HepG2 (cell line): ENCODE measurements around the gene DPP6.

Source experiments
- NCOA2 ChIP-seq: sonication (generic); formaldehyde crosslinking; IDR thresholded peaks from 2 replicates; pipeline ENCODE4 v1.8.0; 2022; ENCODE audit warnings: inconsistent platforms
- NONO ChIP-seq, 2 experiments: fragments of 450-650 bp in 1 of 2; sonication (generic) in 1 of 2; formaldehyde crosslinking in 1 of 2; IDR thresholded peaks in 1 of 2; conservative IDR thresholded peaks in 1 of 2; 2 replicates each; pipeline versions ENCODE4 v1.6.1 to v1.8.0; 2017 to 2022; ENCODE audit warnings: mild to moderate bottlenecking in 1 of 2, missing genetic modification reagents in 1 of 2, moderate library complexity in 1 of 2
- ZNF263 ChIP-seq: sonication (generic); formaldehyde crosslinking; IDR thresholded peaks from 2 replicates; pipeline ENCODE4 v1.4.0; 2020; ENCODE audit warnings: missing genetic modification reagents
- TF ChIP-seq, protein P1 (sequence below): sonication (generic); formaldehyde crosslinking; IDR thresholded peaks from 2 replicates; pipeline ENCODE4 v1.4.0; 2020; ENCODE audit warnings: missing genetic modification reagents, borderline replicate concordance
- TF ChIP-seq, protein P2 (sequence below): sonication (generic); formaldehyde crosslinking; IDR thresholded peaks from 2 replicates; pipeline ENCODE4 v1.5.0; 2020; ENCODE audit warnings: mild to moderate bottlenecking, missing genetic modification reagents, moderate library complexity
- TF ChIP-seq, protein P3 (sequence below): conservative IDR thresholded peaks from 2 replicates; pipeline ENCODE4 v1.6.1; 2018; ENCODE audit warnings: missing genetic modification reagents
- TF ChIP-seq, protein P4 (sequence below), 2 experiments: sonication (generic) in 1 of 2; formaldehyde crosslinking in 1 of 2; IDR thresholded peaks; 2 replicates each; pipeline versions ENCODE4 v1.5.1 to v1.6.1; 2011 to 2020; ENCODE audit warnings: borderline replicate concordance in 1 of 2, low read depth in 1 of 2, low read length in 1 of 2, mild to moderate bottlenecking in 1 of 2, missing genetic modification reagents in 1 of 2, moderate library complexity in 1 of 2

DNA sequence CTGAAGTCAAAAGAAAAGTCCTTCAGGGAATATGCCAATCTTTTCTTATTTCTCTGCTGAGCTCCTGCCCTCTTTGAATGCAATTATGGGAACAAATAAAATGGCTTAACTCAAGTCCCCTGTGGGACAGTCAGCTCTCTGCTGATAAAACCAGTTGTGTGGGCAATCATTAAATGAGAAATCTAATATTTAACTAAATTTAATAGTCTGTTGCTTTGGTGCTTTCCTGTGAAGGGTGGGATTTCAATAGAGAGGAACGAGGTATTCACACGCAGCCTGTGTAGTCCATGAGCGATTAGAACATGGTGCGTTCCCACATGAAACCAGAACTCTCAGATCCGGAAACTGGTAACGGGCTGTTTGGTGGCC, 812.3 kb downstream of the DPP6 start:
- TF ChIP-seq, protein P1, sequence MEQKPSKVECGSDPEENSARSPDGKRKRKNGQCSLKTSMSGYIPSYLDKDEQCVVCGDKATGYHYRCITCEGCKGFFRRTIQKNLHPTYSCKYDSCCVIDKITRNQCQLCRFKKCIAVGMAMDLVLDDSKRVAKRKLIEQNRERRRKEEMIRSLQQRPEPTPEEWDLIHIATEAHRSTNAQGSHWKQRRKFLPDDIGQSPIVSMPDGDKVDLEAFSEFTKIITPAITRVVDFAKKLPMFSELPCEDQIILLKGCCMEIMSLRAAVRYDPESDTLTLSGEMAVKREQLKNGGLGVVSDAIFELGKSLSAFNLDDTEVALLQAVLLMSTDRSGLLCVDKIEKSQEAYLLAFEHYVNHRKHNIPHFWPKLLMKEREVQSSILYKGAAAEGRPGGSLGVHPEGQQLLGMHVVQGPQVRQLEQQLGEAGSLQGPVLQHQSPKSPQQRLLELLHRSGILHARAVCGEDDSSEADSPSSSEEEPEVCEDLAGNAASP (CRISPR knock-in tag): no peak
- TF ChIP-seq, protein P2, sequence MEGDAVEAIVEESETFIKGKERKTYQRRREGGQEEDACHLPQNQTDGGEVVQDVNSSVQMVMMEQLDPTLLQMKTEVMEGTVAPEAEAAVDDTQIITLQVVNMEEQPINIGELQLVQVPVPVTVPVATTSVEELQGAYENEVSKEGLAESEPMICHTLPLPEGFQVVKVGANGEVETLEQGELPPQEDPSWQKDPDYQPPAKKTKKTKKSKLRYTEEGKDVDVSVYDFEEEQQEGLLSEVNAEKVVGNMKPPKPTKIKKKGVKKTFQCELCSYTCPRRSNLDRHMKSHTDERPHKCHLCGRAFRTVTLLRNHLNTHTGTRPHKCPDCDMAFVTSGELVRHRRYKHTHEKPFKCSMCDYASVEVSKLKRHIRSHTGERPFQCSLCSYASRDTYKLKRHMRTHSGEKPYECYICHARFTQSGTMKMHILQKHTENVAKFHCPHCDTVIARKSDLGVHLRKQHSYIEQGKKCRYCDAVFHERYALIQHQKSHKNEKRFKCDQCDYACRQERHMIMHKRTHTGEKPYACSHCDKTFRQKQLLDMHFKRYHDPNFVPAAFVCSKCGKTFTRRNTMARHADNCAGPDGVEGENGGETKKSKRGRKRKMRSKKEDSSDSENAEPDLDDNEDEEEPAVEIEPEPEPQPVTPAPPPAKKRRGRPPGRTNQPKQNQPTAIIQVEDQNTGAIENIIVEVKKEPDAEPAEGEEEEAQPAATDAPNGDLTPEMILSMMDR (CRISPR knock-in tag): no peak
- TF ChIP-seq, protein P3, sequence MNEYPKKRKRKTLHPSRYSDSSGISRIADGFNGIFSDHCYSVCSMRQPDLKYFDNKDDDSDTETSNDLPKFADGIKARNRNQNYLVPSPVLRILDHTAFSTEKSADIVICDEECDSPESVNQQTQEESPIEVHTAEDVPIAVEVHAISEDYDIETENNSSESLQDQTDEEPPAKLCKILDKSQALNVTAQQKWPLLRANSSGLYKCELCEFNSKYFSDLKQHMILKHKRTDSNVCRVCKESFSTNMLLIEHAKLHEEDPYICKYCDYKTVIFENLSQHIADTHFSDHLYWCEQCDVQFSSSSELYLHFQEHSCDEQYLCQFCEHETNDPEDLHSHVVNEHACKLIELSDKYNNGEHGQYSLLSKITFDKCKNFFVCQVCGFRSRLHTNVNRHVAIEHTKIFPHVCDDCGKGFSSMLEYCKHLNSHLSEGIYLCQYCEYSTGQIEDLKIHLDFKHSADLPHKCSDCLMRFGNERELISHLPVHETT (CRISPR knock-in tag): no peak
- TF ChIP-seq, protein P4, sequence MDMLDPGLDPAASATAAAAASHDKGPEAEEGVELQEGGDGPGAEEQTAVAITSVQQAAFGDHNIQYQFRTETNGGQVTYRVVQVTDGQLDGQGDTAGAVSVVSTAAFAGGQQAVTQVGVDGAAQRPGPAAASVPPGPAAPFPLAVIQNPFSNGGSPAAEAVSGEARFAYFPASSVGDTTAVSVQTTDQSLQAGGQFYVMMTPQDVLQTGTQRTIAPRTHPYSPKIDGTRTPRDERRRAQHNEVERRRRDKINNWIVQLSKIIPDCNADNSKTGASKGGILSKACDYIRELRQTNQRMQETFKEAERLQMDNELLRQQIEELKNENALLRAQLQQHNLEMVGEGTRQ (IDR thresholded peaks at IDR 0.05; ENCODE audit: low read depth, low read length): no peak
- TF ChIP-seq, protein P4 (CRISPR knock-in tag; IDR thresholded peaks at IDR 0.05; ENCODE audit: borderline replicate concordance): no peak
- TF ChIP-seq ZNF263 (CRISPR knock-in tag) (no peak), NCOA2 (CRISPR knock-in tag) (no peak), NONO (IDR thresholded peaks at IDR 0.05) (no peak), NONO (CRISPR knock-in tag; conservative IDR thresholded peaks at IDR 0.05) (no peak)
